ENCODE data around the gene ALLC.

ALLC gene

DNA sequence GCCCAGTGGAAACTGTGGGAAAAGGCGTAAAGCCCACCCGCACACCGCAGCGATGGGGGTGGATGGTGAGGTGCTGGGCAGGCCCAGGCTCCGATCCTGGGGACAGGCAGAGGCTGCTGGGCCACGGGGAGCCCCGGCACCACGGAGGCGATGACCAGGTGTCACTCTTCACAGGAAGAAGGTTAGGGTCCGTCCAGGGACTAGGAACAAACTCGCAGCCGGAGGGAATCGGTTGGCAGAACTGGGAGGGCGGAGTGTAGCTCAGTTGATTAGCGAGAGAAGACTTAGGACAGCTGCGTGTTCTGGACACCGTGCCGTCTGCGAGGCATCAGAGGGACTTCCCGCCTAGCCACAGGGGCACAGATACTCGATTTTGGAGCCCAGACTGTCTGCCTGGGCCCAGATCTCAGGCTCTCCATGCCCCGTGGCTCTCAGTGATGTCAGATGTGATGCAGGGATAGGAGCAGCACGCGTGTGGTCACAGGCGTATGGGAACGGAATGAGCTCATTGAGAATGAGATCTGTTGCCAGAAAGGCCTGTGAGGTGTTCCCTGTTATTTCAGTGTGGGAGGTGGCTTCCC is 16.1 kb upstream of the ALLC start:
- no peak for DNase-seq

DNA sequence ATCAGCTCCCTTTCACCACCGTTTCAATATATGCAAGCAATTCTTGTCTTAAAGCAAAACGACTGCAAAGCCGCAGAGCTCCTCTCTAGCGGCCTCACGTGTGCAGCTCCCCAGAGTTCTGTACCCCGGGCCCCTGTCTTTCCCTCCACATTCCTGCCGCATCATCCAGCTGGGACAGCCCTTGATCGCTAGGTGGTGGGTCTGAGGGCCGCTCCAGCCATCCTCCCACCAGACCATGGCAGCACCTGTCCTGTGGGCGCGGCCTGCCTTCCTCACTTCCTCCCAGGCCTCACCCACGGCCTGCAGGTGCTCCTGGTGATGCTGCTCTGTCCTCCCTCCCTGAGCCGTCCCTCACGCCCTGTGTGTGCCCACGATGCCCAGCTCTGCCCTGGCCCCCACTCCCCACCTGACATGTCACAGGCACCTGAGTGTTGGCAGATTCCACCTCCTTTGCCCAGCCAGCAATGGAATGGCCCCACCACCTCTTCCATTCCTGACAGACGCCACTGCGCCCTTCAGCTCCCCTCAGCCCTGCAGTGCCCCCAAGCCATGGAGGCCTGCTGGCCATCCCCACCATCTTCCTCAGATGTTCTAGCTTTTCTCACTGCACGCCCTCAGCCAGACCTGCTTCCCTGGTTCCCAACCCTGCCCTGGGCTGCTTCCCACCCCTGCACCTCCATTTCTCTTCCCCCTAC is 15.3 kb upstream of the ALLC start:
- DNase-seq = no peak

DNA sequence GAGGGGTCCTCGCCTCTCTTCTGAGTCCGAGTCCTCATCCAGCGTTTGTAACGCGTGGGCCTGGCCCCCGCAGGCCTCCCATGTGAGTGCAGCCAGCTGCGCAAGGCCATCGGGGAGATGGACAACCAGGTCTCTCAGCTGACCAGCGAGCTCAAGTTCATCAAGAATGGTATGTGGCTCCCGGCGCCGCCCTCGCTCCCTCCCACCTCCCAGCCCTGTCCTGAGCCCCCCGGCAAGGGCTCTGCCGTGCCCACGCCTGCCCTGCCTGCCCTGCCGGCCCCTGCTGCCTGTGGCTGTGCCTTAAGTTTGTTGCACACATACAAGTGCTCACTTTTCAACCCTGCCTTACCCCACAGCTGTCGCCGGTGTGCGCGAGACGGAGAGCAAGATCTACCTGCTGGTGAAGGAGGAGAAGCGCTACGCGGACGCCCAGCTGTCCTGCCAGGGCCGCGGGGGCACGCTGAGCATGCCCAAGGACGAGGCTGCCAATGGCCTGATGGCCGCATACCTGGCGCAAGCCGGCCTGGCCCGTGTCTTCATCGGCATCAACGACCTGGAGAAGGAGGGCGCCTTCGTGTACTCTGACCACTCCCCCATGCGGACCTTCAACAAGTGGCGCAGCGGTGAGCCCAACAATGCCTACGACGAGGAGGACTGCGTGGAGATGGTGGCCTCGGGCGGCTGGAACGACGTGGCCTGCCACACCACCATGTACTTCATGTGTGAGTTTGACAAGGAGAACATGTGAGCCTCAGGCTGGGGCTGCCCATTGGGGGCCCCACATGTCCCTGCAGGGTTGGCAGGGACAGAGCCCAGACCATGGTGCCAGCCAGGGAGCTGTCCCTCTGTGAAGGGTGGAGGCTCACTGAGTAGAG is 14.4 kb upstream of the ALLC start:
- DNase-seq = no peak

DNA sequence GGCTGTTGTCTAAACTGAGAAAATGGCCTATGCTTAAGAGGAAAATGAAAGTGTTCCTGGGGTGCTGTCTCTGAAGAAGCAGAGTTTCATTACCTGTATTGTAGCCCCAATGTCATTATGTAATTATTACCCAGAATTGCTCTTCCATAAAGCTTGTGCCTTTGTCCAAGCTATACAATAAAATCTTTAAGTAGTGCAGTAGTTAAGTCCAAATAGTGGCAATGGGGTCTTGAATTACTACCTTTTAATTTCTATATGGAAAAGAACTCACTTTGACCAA is 13.8 kb upstream of the ALLC start:
- DNase-seq = no peak

DNA sequence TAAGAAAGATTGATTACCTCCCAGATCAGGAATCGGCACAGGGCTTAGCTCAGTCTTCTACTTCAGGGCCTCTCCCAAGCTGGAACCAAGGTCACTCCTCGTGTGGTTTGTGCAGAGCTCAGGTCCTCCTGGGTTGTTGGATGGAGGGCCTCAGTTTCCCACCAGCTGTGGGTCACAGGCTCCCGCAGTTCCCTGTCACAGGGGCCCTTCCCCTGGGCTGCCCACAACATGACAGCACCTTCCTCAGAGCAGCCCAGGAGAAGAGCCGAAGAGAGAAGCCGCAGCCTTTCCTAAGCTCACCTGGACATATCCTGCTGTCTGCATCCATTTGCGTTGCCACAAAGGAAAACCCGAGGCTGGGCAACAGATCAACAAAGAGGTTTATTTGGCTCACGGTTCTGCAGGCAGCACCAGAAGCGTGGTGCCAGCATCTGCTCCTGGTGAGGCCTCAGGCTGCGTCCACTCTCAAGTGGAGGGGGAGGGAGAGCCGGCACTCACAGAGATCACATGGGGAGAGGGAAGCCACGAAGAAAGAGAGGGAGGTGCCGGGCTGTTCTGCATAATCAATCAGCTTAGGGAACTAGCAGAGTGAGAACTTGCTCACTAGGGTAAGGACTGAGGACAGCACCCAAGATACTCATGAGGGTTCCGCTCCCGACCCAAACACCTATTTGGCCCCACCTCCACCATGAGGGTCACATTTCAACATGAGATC is 13.0 kb upstream of the ALLC start:
- DNase-seq = no peak

DNA sequence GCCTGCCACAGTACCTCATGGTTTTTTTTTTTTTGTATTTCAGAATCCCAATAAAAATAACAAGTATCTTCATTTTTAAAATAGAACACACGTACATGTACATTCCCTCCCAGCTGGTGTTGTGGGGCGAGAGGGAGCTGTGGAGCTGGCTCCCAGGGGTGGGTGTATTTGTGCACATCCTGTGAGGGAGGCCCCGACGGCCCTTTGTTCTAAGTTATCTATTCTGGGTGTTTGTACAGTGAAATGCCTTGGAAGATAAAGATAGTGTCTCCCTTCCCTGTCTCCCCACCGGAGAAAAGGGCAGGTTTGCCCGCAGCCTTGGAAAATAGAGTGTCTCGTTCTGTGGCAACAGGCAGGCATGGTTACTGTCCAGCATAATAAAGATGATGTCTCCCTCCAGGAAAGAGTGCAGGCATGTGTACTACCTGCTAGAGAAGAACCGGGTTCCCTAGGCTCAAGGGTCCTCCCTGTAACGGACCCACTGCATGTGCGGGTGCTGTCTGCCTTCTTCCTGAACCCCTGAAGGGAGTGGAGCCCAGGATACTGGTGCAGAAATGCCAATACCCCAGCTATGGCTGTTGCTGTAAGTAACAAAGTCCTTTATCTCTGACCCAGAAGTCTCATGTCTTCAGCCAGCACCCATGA is 12.1 kb upstream of the ALLC start:
- no peak for DNase-seq

DNA sequence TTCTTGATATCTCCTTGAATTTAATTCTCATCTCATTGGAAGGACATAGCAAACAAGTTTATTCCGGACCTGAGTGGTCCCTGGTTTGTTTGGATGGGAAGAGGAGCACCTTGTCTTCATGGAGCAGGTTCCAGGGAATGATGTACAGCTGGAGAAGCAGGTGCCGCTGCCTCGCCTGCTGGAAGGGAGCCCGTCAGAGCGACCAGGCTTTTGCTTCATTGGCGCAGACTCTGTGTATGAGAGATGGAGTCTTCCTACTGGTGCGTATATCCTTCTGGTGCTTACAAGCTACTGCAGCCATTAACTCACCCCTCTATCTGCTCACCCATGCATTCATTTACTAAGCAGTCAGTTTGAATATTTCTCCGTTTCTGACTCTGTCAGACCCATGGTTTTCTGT is 11.6 kb upstream of the ALLC start:
- DNase-seq = no peak

DNA sequence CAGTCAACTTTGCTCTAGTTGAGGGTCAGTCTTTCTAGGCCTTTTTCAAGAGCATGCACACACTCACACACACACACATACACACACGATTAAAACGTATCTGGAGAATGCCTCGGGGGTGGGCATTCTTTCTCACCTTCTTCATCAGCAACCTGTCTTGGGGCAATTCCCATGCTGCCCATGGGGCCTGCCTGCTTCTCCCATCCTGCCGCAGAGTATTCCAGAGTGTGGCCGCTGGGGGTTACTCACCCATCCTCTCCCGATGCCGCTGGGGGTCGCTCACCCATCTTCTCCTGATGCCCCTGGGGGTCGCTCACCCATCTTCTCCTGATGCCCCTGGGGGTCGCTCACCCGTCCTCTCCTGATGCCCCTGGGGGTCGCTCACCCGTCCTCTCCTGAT is 10.8 kb upstream of the ALLC start:
- DNase-seq = no peak

DNA sequence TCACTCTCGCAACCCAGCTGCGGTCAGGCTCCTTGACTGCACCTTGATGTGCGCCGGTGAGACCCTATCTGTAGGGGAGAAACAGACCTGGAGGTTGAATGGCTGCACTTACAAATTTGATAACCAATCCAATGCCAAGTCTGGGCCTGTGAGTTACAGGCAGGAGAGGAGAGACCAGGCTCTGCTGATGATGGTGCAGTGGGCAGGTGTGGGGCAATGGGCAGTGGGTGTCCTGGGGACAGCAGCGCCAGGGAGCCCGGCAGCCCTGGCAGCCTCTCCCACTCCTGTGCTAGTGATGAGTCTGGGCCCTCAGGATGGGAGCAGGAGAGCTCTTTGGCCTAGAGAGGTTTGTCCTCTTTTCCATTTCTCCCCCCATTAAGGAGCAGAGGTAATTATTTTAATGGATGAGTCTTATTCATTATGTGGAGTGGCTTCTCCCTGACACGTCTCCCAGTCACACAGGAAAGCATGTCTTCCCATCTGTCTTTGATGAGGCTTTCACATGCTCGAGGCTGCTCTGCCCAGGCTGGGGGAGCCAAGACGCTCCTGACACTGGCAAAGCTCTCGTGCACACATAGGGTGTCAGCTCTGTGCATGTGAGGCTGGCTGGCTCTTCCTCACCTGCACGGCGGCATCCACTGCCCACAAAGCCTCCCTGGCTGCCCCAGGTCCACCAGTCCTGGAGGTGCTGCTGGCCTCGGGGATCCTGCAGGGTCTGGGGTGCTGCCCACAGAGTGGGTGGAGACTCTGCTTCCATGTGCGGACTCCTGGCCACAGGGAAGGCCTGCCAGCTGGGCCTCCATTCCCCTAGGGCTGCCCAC is 10.0 kb upstream of the ALLC start:
- no peak for DNase-seq

DNA sequence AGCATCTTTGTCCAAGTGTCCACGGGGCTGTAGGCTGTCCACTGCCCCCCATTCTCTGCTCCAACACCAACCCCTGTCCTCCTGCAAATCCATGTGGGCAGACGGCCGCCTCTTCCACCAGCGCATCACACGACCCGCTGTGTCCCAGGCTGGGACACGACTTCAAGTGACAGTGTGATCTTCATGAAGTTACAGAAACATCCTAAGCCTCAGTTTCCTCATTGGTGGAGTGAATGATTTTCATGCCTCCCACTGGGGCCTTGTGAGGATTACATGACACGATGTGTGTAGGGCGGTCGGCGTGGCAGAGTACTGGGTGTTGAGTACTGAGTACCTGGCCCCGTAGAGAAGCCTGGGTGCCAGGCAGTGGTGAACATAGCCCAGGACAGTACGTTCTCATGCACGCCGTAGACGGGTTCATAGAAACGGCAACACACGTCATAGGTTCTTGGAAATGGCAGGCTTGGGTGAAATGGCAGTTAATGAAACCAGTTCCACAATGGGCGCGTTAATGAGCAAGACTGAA is 9.3 kb upstream of the ALLC start:
- no peak for DNase-seq

DNA sequence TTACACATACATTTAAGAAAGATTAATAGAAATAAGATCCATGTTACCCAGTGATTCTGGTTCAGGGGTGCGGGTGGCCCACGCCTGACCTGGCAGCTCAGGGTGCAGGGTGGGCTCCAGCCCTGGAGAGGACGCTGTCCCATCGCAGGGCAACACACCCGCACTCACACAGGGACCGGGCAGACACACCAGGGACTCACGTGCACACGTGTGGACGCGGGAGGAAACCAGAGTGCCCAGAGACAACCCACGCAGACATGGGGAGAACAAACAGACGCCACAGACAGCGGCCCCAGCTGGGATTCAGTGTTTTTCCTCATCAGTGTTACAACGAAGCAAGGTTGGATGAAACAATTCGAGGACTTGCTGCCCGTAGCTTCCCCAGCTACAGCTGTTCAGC is 8.4 kb upstream of the ALLC start:
- DNase-seq = no peak

DNA sequence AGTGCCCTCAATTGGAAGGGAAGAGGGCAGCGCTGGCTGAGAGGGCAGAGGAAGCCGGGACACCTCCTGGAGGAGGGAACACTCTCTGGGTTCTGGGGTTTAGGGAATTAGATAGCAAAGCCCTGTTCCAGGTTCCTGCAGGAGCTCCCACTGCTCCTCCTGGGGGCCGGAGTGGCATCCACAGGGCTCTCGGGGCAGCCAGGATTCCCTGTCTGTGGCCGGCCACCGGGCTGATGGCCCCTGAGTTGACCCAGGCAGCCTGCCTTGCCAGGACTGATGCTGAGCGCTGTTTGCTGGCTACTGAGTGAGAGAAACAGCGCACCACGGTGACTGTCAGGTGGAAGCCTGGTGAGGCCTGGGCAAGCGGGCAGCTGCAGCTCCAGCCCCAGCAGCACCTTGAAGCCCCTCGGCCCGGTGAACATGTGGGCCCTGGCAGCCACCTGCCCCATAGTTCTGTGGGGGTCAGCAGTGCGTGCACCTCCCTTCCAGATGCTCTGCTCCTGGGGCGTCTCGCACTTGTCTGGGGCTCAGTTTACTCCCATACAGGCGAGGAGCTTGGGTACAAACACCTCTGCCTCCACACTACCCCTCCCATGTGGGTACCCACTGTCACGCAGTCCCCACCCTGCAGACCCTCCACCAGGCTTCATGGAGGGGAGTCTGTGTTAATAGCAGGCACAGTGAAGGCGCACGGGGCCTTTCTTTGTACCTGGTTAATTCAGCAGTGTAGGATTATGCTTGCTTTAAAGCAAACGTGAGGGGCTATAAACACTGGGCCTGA is 7.7 kb upstream of the ALLC start:
- no peak for DNase-seq

DNA sequence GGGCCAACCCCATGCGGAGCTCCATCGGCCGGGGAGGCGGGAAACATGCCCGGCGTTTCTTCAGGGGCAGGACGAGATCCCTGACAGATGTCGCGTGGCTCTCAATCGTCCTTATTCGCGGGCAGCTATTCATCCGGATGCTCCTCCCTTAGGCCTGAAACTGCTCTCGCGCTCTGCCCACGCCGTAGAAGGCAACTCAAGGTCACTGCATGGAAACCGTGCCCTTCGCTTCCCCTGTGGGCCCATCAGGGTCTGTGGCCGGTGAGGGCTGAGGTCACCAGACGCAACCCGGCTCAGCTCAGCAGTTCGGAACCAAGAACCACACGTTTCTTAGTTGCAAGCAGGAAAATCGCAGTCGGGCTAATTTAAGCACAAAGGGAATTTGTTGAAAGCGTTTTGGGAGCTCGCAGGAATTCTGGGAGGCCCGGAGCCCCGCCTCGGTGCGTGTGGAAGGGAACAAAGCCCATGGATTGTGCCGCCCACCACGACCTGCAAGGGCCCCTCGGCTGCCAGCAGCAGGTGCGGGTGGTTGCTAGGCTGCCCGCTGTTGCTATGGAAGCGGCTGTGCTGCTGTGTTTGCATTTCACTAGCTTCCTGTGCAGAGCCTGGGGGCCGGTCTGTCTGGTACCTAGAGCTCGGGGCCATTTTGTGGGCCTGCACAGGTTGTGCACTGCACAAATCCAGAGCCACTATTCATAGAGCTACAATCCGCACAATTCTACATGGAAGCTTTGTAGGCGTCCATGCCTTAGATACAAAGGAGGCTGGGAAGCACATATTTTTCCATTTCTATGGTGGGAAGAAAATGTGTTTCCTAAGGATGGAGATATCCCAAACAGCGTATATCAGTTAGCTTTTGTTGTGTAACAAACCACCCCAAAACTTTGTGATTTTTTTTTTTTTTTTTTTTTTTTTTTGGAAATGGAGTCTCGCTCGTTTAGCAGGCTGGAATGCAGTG is 6.0 kb upstream of the ALLC start:
- DNase-seq = no peak

DNA sequence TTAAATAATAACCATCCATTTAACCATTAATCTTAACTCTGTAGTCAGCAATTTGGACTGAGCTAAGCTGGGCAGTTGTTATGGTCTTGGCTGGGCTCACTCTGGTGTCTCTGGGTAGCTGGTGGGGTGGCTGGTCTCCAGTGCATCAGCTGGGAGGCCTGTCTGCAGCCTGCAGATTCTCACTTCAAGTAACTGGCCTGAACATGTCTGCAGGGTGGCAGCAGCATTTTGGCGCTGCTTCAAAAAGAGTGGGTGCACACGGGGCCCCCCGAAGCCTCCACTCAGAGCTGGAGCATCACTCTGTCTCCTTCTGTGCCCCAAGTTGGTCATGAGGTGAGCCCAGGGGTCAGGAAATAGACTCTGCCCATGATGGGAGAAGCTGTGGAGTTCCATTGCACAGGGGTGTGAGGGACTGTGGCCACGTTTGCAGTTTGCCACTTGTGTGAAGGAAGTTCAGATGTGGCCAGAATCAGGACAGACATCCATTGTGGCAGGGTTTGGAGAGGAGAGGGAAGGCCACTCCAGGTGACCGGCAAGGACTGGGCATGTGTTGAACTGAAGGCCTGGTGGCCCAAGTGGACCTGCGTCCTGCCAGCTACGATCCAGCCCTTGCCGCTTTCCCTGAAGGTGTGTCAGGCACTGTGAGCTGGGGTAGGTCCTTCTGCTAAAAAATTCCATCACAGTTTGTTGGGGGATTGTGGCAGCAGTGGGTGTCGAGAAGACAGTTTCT is 4.9 kb upstream of the ALLC start:
- DNase-seq = no peak

DNA sequence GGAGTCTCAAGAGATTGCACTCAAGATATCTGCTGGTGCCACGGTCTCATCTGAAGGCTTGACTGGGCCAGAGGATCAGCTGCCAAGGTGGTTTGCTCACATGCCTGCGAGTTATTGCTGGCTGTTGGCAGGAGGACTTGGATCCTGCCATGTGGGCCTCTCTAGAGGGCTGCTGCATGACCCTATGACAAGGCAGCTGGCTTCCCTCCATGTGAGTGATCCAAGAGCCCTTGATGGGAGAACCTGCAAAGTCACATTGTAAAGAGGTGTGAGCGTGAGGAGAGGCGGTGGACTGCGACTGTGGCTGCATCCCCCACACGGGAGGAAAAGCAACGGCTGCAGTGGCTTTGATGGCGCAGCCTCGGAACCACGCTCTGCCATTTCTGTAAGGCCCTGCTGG is 4.0 kb upstream of the ALLC start:
- no peak for DNase-seq

DNA sequence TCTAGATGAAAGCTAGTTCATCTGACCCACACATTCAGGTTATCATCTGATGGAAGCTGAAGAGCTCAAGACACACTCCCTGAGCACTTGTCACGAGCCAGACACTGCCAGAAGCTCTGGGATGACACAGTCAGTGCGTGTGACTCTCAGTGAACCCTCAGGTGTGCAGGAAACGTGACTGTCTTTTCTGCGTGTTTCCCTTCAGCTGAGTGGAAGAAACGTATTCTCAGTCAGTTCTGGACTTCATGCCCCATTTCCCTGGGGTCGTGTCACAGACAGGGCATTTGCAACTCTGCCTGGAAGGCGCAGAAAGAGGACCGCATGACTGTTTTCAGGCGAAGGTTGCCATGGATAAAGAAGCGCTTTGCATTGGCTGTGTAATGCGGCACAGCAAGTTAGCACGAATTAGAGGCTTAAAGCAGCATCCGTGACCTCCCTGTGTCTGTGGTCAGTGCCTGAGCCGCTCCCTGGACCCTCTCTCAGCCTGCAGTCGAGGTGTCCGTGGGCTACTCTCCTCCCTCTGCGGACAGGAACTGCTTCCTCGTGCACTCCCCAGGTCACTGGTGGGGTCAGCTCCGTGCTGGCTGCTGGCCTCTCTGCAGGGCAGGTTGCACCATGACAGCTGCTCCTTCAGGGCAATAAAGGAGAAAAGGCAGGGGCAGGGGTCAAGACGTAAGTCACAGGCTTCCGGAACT is 3.3 kb upstream of the ALLC start:
- no peak for DNase-seq

DNA sequence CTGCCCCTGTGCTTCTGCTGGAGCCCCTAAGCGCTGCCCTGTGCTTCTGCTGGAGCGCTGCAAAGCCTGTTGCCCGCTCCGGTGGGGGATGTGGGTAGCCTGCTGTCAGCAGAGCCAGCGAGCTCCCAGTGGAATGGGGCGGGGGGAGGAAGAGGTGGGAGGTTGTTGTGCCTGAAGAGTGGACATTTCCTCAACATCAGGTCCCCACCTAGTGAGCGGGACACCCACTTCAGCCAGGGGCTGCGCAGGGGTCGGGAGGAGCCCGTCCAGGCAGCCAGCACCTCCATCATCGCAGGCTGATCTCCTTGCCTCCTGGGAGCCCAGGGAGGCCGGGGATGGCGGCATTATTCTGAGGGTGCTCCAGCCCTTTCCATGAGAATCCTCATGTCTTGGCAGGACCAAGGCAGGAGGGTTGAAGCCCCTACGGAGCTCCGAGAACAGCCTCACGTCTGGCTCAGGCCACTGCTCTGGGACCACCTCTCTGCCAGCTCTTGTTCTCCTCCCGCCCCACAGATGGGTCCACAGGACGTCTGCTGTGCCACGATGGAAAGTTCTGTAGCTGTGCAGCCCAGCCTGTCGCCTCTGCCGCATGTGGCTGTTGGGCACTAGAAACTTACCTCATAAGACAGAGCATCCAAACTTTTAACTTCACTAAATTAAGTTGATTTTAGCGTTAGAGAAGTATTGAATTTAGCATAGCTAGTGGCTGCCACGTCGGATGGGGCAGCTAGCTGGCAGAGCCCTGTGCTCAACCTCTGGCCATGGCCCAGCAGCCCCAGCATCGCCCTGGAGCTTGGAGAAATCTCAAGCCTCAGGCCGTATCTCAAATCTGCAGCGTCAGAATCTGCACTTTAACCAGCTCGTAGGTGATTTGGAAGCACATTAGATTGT is 1.9 kb upstream of the ALLC start:
- no peak for DNase-seq
